PC-3 (cell line): ENCODE results near the gene AJAP1. TPM values are rescaled to one million over a fixed set of nuclear protein-coding genes. Genes with fewer than 3 reads are reported as not detected.

Experiments
- ATAC-seq: fragments of 200-7000 bp; cut with Tn5 transposase; 2 replicates; pipeline ENCODE4 v1.9.1; 2020; ENCODE audit warnings: mild to moderate bottlenecking, moderate library complexity
- BruUV-seq: library from RNA; stranded (reverse); fragments of 400-500 nt; replicated peaks from 2 replicates; lab custom pipeline; 2021; lab: Mats Ljungman, UMichigan
- CTCF ChIA-PET: fragments of 300-600 bp; sonication (Branson Sonifier 250); formaldehyde crosslinking; loops from one replicate; lab custom pipeline; 2022; ENCODE audit warnings: antibody characterized with exemption; lab: Charles Lee
- POLR2A ChIA-PET: fragments of 300-600 bp; sonication (Branson Sonifier 250); formaldehyde crosslinking; loops from one replicate; lab custom pipeline; 2022; ENCODE audit warnings: antibody characterized with exemption; ENCODE audit not compliant: unreplicated experiment; lab: Charles Lee
- DNase-seq: peaks from one replicate; pipeline ENCODE4 v3.0.0-alpha.2; 2015
- H2AFZ ChIP-seq: fragments of 300-600 bp; sonication (generic); 2 replicates; pipeline ENCODE4 v1.6.0; 2016; ENCODE audit warnings: antibody characterized with exemption, low read length
- H3F3A ChIP-seq: fragments of 300-600 bp; sonication (generic); one replicate; pipeline ENCODE4 v1.6.0; 2017; ENCODE audit warnings: antibody characterized with exemption, low read length, control low read depth, mild to moderate bottlenecking; ENCODE audit not compliant: unreplicated experiment
- H3K27ac ChIP-seq: fragments of 300-600 bp; sonication (generic); 2 replicates; pipeline ENCODE4 v1.5.1; 2016; ENCODE audit warnings: mild to moderate bottlenecking, low read length
- H3K27me3 ChIP-seq: fragments of 300-600 bp; sonication (generic); 2 replicates; pipeline ENCODE4 v1.6.1; 2016; ENCODE audit warnings: low read length, mixed read lengths
- H3K36me3 ChIP-seq: fragments of 300-600 bp; sonication (generic); 2 replicates; pipeline ENCODE4 v1.6.1; 2016; ENCODE audit warnings: low read depth, mixed run types, low read length, mixed read lengths
- H3K4me1 ChIP-seq: fragments of 300-600 bp; sonication (generic); 2 replicates; pipeline ENCODE4 v1.5.1; 2016; ENCODE audit warnings: low read length; ENCODE audit not compliant: insufficient read depth
- H3K4me2 ChIP-seq: fragments of 300-600 bp; sonication (generic); 2 replicates; pipeline ENCODE4 v1.6.0; 2016; ENCODE audit warnings: low read length
- H3K4me3 ChIP-seq: fragments of 300-600 bp; sonication (generic); 2 replicates; pipeline ENCODE4 v1.5.1; 2016; ENCODE audit warnings: mild to moderate bottlenecking, low read length, mixed read lengths
- H3K79me2 ChIP-seq: fragments of 300-600 bp; sonication (generic); 2 replicates; pipeline ENCODE4 v1.6.1; 2017; ENCODE audit warnings: low read length, mixed read lengths
- H3K9ac ChIP-seq: fragments of 300-600 bp; sonication (generic); 2 replicates; pipeline ENCODE4 v1.6.0; 2016; ENCODE audit warnings: mild to moderate bottlenecking, low read length
- H3K9me2 ChIP-seq: fragments of 300-600 bp; sonication (generic); replicated peaks from 2 replicates; pipeline ENCODE4 v1.6.1; 2016; ENCODE audit warnings: mixed run types, low read length, mixed read lengths
- H3K9me3 ChIP-seq: fragments of 300-600 bp; sonication (generic); 2 replicates; pipeline ENCODE4 v1.6.1; 2016; ENCODE audit warnings: low read length, mixed read lengths
- H4K20me1 ChIP-seq: fragments of 300-600 bp; sonication (generic); 2 replicates; pipeline ENCODE4 v1.6.1; 2016; ENCODE audit warnings: low read length, mixed read lengths
- EZH2 ChIP-seq: fragments of 300-600 bp; sonication (generic); IDR thresholded peaks from one replicate; pipeline ENCODE4 v1.6.1; 2017; ENCODE audit warnings: antibody characterized with exemption, mild to moderate bottlenecking, low read length; ENCODE audit not compliant: unreplicated experiment
- EZH2phosphoT487 ChIP-seq: fragments of 300-600 bp; sonication (generic); IDR thresholded peaks from 2 replicates; pipeline ENCODE4 v1.6.1; 2018; ENCODE audit warnings: mild to moderate bottlenecking, antibody characterized with exemption, low read length, borderline replicate concordance
- intact Hi-C: fragments of 100-400 bp; cut with micrococcal nuclease; formaldehyde crosslinking; loops from 2 replicates; pipeline ENCODE4 v1.9.0; 2023
- total RNA-seq: library from RNA; depleted of rRNA; stranded (reverse); fragments of >200 nt; gene quantifications from 2 replicates; pipeline ENCODE4 v1.2.3, GENCODE V29; 2014
- TF ChIP-seq, protein P1 (sequence below): fragments of 300-600 bp; sonication (generic); conservative IDR thresholded peaks from 2 replicates; pipeline ENCODE4 v1.5.1; 2017; ENCODE audit warnings: antibody characterized with exemption, low read depth, mild to moderate bottlenecking, low read length

AJAP1 gene
- total RNA-seq, 1 experiment from 2014 or later, result not detected

DNA sequence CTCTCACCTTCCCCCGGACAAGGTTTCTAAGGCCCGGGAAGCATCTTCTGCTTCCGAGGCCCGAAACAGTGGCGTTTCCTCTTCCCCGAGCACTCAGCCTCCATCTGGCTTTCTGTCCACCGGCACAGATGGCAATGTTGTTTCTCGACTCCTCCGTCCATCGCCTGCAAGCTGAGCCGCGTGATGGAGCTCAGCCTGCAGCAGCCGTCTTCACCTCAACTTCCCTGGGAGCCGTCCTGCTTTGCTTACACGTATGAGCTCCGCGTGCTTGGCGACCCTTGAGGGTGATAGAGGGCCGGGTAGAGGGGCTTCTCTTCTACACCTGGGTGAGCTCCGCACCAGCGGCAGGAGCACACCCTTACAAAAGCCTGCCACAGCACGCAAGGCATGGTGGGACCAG lies 80.4 kb downstream of the AJAP1 start:
- H3K9me3 ChIP-seq, result peaks cover 6% of the 10 kb centered on the region; the same call in 1 of the 2 replicates
- CTCF ChIA-PET, result no interaction called here
- no peaks in the 10 kb centered on the region for H3F3A ChIP-seq
- no peak overlapping the region for H3K4me3 ChIP-seq
- no TSS peak for BruUV-seq
- H4K20me1 ChIP-seq, result no peaks in the 10 kb centered on the region
- intact Hi-C loops, result loop anchor here (2.0 kb wide), 1 partner anchor 58 kb away; no protein-coding TSS in a partner anchor
- no peak overlapping the region for H3K9ac ChIP-seq
- no peak overlapping the region for H3K4me2 ChIP-seq
- DNase-seq, result no peak
- ATAC-seq, result no peak
- POLR2A ChIA-PET, result no interaction called here
- H3K9me2 ChIP-seq, result no peaks in the 10 kb centered on the region
- H3K79me2 ChIP-seq, result no peaks in the 10 kb centered on the region
- TF ChIP-seq EZH2 (no peak), EZH2phosphoT487 (no peak)
- TF ChIP-seq, protein P1, sequence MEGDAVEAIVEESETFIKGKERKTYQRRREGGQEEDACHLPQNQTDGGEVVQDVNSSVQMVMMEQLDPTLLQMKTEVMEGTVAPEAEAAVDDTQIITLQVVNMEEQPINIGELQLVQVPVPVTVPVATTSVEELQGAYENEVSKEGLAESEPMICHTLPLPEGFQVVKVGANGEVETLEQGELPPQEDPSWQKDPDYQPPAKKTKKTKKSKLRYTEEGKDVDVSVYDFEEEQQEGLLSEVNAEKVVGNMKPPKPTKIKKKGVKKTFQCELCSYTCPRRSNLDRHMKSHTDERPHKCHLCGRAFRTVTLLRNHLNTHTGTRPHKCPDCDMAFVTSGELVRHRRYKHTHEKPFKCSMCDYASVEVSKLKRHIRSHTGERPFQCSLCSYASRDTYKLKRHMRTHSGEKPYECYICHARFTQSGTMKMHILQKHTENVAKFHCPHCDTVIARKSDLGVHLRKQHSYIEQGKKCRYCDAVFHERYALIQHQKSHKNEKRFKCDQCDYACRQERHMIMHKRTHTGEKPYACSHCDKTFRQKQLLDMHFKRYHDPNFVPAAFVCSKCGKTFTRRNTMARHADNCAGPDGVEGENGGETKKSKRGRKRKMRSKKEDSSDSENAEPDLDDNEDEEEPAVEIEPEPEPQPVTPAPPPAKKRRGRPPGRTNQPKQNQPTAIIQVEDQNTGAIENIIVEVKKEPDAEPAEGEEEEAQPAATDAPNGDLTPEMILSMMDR, result no peak
- H3K27me3 ChIP-seq, result peaks cover 73% of the 10 kb centered on the region
- H3K4me1 ChIP-seq, result no peaks in the 10 kb centered on the region
- no peak overlapping the region for H3K27ac ChIP-seq
- H3K36me3 ChIP-seq, result no peaks in the 10 kb centered on the region
- H2AFZ ChIP-seq, result no peak overlapping the region

DNA sequence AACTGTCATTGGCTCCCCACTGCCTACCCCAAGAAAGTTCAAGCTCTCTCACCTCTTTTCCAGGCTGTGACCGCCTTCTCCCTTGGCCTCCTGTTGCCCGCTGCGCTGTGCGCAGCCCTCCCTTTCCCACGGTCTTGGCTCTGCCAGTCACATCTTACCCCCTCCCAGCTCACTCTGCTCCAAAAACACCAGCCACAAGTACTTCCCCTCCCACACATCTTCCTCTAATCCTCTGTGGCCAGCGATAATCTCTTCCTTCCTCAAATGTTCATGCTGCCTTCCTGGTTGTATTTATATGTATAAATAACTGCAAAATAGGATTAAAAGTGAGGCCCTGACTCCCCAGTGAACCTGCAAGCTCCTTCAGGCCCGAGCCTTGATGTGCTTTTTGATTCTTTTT lies 81.8 kb downstream of the AJAP1 start:
- Histone ChIP-seq H3F3A (no peaks in the 10 kb centered on the region), H3K9me2 (no peaks in the 10 kb centered on the region), H3K79me2 (no peaks in the 10 kb centered on the region), H3K27ac (no peak overlapping the region), H4K20me1 (no peaks in the 10 kb centered on the region), H3K9me3 (peaks cover 6% of the 10 kb centered on the region; the same call in 1 of the 2 replicates), H3K27me3 (peaks cover 60% of the 10 kb centered on the region), H3K4me3 (no peak overlapping the region), H3K4me1 (no peaks in the 10 kb centered on the region), H3K36me3 (no peaks in the 10 kb centered on the region), H3K4me2 (no peak overlapping the region), H3K9ac (no peak overlapping the region), H2AFZ (no peak overlapping the region)
- ChIA-PET CTCF (no interaction called here), POLR2A (no interaction called here)
- ATAC-seq (no peak), DNase-seq (no peak)
- TF ChIP-seq EZH2, result no peak
- TF ChIP-seq, protein P1, result no peak
- no peak for TF ChIP-seq EZH2phosphoT487
- intact Hi-C loops, result no loop called here
- no TSS peak for BruUV-seq

DNA sequence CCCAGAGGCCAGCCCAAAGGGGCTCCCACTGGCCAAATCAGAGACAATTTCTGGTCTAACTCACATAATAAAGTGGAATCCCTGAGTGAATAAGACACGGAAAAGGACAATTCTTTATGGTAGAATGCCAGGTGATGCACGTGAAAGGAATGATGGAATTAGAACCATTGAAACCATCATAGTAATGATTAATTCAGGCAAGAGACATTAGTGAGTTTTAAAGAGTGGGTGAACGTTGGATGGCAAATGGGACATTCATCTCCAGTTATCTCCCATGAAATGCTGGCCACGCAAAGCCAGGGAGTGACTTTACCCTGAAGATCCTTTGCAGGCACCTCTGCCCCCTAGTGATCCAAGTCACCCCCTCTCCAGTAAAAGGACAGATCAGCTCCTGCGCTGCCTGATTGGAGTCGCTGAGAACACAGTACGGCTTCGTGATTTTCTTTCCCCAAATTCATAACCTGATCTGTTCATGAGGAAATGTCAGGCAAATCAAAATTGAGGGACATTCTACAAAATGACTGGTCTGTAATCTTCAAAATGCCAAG lies 87.5 kb downstream of the AJAP1 start:
- ChIA-PET POLR2A (no interaction called here), CTCF (no interaction called here)
- no TSS peak for BruUV-seq
- H3K27ac ChIP-seq, result no peak overlapping the region
- ATAC-seq (no peak), DNase-seq (no peak)
- no peaks in the 10 kb centered on the region for H4K20me1 ChIP-seq
- H3K4me2 ChIP-seq, result no peak overlapping the region
- no peak overlapping the region for H3K4me3 ChIP-seq
- H3K9me2 ChIP-seq, result no peaks in the 10 kb centered on the region
- no peaks in the 10 kb centered on the region for H3K4me1 ChIP-seq
- peaks cover 15% of the 10 kb centered on the region for H3K27me3 ChIP-seq
- intact Hi-C loops, result no loop called here
- TF ChIP-seq EZH2 (no peak), EZH2phosphoT487 (no peak)
- TF ChIP-seq, protein P1, result no peak
- no peaks in the 10 kb centered on the region for H3K79me2 ChIP-seq
- H2AFZ ChIP-seq, result no peak overlapping the region
- H3K9me3 ChIP-seq, result peaks cover 6% of the 10 kb centered on the region; the same call in 1 of the 2 replicates
- H3K9ac ChIP-seq, result no peak overlapping the region
- H3K36me3 ChIP-seq, result no peaks in the 10 kb centered on the region
- H3F3A ChIP-seq, result no peaks in the 10 kb centered on the region
